Natural killer cell (primary cell): ENCODE measurements around the gene DIP2C. TPM values are rescaled to one million over a fixed set of nuclear protein-coding genes. Genes with fewer than 3 reads are reported as not detected.

ENCODE experiments used
- ATAC-seq, 3 donors: fragments of 150-1000 bp in 2 of 3; fragments of 200-7000 bp in 1 of 3; cut with Tn5 transposase; 1 replicate in 1 of 3; 2 replicates in 2 of 3; pipeline ENCODE4 v1.10.0; 2021; ENCODE audit warnings: mild to moderate bottlenecking in 2 of 3, moderate library complexity in 2 of 3
- DNase-seq, 2 donors: peaks; one replicate each; pipeline versions ENCODE4 v3.0.0 to v3.0.0-alpha.2; 2013 to 2021; ENCODE audit warnings: mixed read lengths in 1 of 2
- H3K27ac ChIP-seq: one replicate; pipeline ENCODE4 v1.5.1; 2013; ENCODE audit warnings: mild to moderate bottlenecking, low read length
- H3K27me3 ChIP-seq: one replicate; pipeline ENCODE4 v1.6.1; 2013; ENCODE audit warnings: low read length; ENCODE audit not compliant: control insufficient read depth, insufficient read depth
- H3K36me3 ChIP-seq: one replicate; pipeline ENCODE4 v1.6.1; 2013; ENCODE audit warnings: low read length; ENCODE audit not compliant: control insufficient read depth, insufficient read depth
- H3K4me1 ChIP-seq: one replicate; pipeline ENCODE4 v1.6.1; 2013; ENCODE audit warnings: low read length; ENCODE audit not compliant: control insufficient read depth, insufficient read depth
- H3K4me3 ChIP-seq: one replicate; pipeline ENCODE4 v1.5.1; 2013; ENCODE audit warnings: low read length
- H3K9me3 ChIP-seq: one replicate; pipeline ENCODE4 v1.6.1; 2013; ENCODE audit warnings: low read length; ENCODE audit not compliant: control insufficient read depth, insufficient read depth
- H3K27ac Mint-ChIP-seq, 2 donors: one replicate each; pipeline ENCODE4 v1.8.0; 2022; ENCODE audit warnings: mild to moderate bottlenecking in 2 of 2, mixed read lengths in 2 of 2, moderate library complexity in 1 of 2
- H3K27me3 Mint-ChIP-seq, 2 donors: one replicate each; pipeline ENCODE4 v1.8.0; 2022; ENCODE audit warnings: low read depth in 2 of 2, mixed read lengths in 2 of 2
- H3K36me3 Mint-ChIP-seq: one replicate; pipeline ENCODE4 v1.8.0; 2022; ENCODE audit warnings: mixed read lengths
- H3K4me1 Mint-ChIP-seq, 2 donors: one replicate each; pipeline ENCODE4 v1.8.0; 2022; ENCODE audit warnings: mixed read lengths in 2 of 2
- H3K4me3 Mint-ChIP-seq: one replicate; pipeline ENCODE4 v1.8.0; 2022; ENCODE audit warnings: mild to moderate bottlenecking, moderate library complexity, mixed read lengths
- H3K9me3 Mint-ChIP-seq, 2 donors: one replicate each; pipeline ENCODE4 v1.8.0; 2022; ENCODE audit warnings: mixed read lengths in 2 of 2
- CTCF ChIP-seq: fragments of 200-600 bp; IDR thresholded peaks from one replicate; pipeline ENCODE4 v1.8.0; 2022; ENCODE audit warnings: antibody characterized with exemption
- WGBS: methylation state at CpG from one replicate; pipeline ENCODE4 v1.1.7; 2013; ENCODE audit warnings: missing lambda C conversion rate; ENCODE audit not compliant: insufficient coverage; 5-methylcytosine and 5-hydroxymethylcytosine counted together
- intact Hi-C: fragments of 100-400 bp; cut with micrococcal nuclease; formaldehyde crosslinking; loops from one replicate; pipeline ENCODE4 v1.14.2; 2022
- total RNA-seq, 4 donors: library from RNA; stranded (reverse); fragments of 120-200 nt in 1 of 4; gene quantifications; one replicate each; pipeline versions ENCODE4 v1.2.3 to v1.2.4, GENCODE V29; 2013 to 2022

Gene DIP2C
- total RNA-seq, 3 donors from 2014 or later (not counting 1 experiment from before 2014, with no cell fraction given): 1.5 to 5.8 (median 3.8) TPM

GRCh38 chr10:359093-359492, 330.4 kb downstream of the DIP2C start:
- ATAC-seq (no peak), DNase-seq (no peak)
- Histone ChIP-seq H3K27ac (no peak overlapping the region), H3K36me3 (no peaks in the 10 kb centered on the region), H3K9me3 (no peaks in the 10 kb centered on the region), H3K4me1 (no peaks in the 10 kb centered on the region), H3K4me3 (no peak overlapping the region), H3K27me3 (no peaks in the 10 kb centered on the region)
- H3K9me3 Mint-ChIP-seq: no peaks in the 10 kb centered on the region
- intact Hi-C loops: no loop called here
- 94% methylated on average over 18 of the region's 18 CpGs for whole genome bisulfite sequencing
- no peak overlapping the region for H3K4me3 Mint-ChIP-seq
- no peak for TF ChIP-seq CTCF
- no peak overlapping the region for H3K27ac Mint-ChIP-seq
- peaks cover 0 to 7% of the 10 kb centered on the region in 2 donors for H3K4me1 Mint-ChIP-seq
- H3K36me3 Mint-ChIP-seq: peaks cover 6% of the 10 kb centered on the region
- peaks cover 0 to 13% of the 10 kb centered on the region in 2 donors for H3K27me3 Mint-ChIP-seq

GRCh38 chr10:357201-357950, 332.1 kb downstream of the DIP2C start:
- Mint-ChIP-seq H3K4me3 (no peak overlapping the region), H3K36me3 (no peaks in the 10 kb centered on the region), H3K27ac (no peak overlapping the region), H3K4me1 (peaks cover 0 to 7% of the 10 kb centered on the region in 2 donors), H3K9me3 (no peaks in the 10 kb centered on the region), H3K27me3 (peaks cover 0 to 8% of the 10 kb centered on the region in 2 donors)
- H3K36me3 ChIP-seq: no peaks in the 10 kb centered on the region
- no peak overlapping the region for H3K4me3 ChIP-seq
- H3K9me3 ChIP-seq: no peaks in the 10 kb centered on the region
- H3K27ac ChIP-seq: no peak overlapping the region
- H3K4me1 ChIP-seq: no peaks in the 10 kb centered on the region
- no peak for ATAC-seq
- 95% methylated on average over 36 of the region's 40 CpGs for WGBS
- intact Hi-C loops: no loop called here
- DNase-seq: no peak
- no peak for TF ChIP-seq CTCF
- no peaks in the 10 kb centered on the region for H3K27me3 ChIP-seq

GRCh38 chr10:356452-356851, 333.0 kb downstream of the DIP2C start:
- no peaks in the 10 kb centered on the region for H3K27me3 Mint-ChIP-seq
- Histone ChIP-seq H3K27ac (no peak overlapping the region), H3K36me3 (no peaks in the 10 kb centered on the region), H3K27me3 (no peaks in the 10 kb centered on the region), H3K9me3 (no peaks in the 10 kb centered on the region), H3K4me3 (no peak overlapping the region), H3K4me1 (no peaks in the 10 kb centered on the region)
- peak in 1 of 2 donors; percentile 25 for DNase-seq
- H3K27ac Mint-ChIP-seq: no peak overlapping the region
- no peaks in the 10 kb centered on the region for H3K4me1 Mint-ChIP-seq
- ATAC-seq: no peak
- WGBS: 72% methylated on average over 8 of the region's 8 CpGs
- TF ChIP-seq CTCF: no peak
- no peak overlapping the region for H3K4me3 Mint-ChIP-seq
- intact Hi-C loops: no loop called here
- no peaks in the 10 kb centered on the region for H3K9me3 Mint-ChIP-seq
- no peaks in the 10 kb centered on the region for H3K36me3 Mint-ChIP-seq
